ENCODE measurements around the gene OXT.
A peak's percentile ranks its signal among the peaks of the same experiment; 100 is the strongest.
"Not testable (repeated sequence)": the region's sequence is repeated elsewhere in the genome, so short reads cannot be mapped to it uniquely, and the experiment has no call there.

OXT gene

DNA sequence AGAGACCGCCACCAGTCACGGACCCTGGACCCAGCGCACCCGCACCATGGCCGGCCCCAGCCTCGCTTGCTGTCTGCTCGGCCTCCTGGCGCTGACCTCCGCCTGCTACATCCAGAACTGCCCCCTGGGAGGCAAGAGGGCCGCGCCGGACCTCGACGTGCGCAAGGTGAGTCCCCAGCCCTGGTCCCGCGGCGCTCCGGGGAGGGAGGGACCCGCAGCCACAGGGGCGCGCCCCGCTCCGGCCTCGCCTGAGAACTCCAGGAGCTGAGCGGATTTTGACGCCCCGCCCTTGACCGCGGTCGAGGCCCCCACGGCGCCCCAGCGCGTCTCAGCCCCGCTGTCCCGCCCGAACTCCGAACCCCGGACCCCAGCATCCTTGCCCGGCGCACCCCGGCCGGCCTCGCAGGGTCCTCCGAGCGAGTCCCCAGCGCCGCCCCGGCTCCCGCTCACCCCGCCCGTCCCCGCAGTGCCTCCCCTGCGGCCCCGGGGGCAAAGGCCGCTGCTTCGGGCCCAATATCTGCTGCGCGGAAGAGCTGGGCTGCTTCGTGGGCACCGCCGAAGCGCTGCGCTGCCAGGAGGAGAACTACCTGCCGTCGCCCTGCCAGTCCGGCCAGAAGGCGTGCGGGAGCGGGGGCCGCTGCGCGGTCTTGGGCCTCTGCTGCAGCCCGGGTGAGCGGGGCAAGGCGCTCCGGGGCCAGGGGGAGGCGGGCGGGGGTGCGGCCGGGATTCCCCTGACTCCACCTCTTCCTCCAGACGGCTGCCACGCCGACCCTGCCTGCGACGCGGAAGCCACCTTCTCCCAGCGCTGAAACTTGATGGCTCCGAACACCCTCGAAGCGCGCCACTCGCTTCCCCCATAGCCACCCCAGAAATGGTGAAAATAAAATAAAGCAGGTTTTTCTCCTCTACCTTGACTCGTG is at the start of gene OXT:
TSS of gene OXT (plus strand) at position 11 of the 920 bp plus-strand sequence. CDS start at position 47, 36 bp downstream.
- DNase-seq = peak; percentile 70 to 75

DNA sequence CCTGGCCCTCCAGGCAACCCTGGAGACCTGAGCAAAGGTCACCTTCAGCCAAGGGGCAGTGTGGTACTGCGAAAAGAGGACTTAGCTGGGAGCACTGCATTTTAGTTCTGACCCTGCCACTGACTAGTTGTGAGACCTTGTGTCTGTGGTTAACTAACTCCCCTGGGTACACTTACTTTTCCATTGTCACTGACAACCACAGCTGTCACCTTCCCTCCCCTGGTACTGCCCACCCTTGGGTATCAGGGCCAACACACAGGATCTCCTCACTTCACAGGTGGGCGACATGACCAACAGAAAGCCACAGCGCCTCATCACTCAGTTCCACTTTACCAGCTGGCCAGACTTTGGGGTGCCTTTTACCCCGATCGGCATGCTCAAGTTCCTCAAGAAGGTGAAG is 49.6 kb upstream of the OXT start:
- no peak for DNase-seq

DNA sequence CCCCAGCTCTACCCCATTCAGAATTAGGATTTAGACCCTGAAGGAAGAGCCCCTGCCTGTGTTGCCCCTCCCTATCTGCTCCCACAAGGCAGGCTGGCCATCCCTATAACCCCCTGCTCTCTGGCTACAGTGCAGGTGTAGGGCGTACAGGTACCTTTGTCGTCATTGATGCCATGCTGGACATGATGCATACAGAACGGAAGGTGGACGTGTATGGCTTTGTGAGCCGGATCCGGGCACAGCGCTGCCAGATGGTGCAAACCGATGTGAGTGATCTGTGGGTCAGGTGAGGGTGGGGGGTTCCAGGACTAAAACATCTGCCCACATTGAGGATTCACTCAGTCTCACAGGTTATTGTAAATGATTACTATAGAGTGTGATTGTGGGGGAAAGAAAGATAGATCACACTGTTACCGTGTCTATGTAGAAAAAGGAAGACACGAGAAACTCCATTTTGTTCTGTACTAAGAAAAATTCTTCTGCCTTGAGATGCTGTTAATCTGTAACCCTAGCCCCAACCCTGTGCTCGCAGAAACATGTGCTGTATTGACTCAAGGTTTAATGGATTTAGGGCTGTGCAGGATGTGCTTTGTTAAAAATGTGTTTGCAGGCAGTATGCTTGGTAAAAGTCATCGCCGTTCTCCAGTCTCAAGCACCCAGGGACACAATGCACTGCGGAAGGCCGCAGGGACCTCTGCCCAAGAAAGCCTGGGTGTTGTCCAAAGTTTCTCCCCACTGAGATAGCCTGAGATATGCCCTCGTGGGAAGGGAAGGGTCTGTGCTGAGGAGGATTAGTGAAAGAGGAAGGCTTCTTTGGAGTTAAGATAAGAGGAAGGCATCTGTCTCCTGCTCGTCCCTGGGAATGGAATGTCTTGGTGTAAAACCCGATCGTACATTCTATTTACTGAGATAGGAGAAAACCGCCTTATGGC is 48.6 kb upstream of the OXT start:
- DNase-seq = not testable (repeated sequence)

DNA sequence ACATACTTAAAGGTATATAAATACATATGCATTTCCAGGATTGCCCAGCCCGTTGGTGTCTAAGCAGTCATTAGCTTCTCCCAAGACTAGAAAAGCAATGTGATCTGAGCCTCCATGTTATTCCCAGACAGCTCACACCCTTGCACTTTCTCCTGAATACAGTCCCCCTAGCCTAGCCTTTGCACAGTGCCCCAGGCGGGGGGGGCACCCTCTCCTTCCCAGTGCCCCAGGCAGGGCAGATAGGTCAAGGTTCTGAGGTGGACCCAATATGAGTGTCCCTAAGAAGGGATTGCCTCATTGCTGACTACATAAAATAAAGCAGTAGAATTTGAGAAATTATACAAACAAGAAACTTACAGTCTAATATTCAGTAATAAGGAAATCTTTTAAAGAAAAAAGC is 43.4 kb upstream of the OXT start:
- no peak for DNase-seq

DNA sequence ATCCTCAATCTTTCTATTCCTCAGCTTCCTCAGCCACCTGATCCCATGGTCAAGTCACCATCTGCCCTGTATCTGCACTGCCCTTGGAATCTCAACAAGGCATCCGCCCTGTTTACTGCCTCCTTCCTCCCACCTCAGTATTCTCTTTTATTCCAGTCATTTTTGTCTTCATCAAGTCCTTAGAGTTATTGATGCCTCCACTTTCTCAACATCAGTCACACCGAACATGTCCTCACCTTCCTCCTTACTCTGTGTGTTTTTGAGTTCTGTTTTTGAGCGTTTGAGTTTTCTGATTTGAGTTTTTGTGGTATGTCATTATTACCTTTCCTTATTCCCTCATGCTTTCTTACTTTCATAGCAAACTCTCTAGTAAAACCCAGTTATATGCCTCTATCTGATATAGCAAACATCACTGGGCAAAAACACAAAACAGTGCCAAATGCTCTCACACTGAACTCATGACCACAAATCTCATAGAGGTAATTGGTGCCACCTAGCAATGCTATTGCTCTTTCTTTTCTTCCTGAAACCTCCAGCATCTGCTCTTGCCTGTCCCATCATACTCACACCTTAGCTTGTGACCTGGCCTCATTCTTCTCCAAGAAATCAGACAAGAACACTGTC is 39.8 kb upstream of the OXT start:
- DNase-seq = no peak

DNA sequence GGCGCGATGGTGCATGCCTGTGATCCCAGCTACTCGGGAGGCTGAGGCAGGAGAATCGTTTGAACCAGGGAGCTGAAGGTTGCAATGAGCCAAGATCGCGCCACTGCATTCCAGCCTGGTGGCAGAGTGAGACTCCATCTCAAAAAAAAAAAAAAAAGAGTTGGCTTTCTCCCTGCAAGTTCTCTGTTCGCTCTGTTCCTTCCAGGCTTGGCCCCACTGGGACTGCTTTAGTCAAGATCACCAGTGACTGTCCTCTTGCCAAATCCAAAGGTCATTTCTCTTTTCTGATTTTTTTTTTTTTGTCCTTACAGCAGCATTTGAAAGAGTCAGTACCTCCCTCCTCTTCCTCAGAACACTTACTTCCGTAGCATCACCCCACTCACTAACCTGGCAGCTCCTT is 38.8 kb upstream of the OXT start:
- DNase-seq = no peak

DNA sequence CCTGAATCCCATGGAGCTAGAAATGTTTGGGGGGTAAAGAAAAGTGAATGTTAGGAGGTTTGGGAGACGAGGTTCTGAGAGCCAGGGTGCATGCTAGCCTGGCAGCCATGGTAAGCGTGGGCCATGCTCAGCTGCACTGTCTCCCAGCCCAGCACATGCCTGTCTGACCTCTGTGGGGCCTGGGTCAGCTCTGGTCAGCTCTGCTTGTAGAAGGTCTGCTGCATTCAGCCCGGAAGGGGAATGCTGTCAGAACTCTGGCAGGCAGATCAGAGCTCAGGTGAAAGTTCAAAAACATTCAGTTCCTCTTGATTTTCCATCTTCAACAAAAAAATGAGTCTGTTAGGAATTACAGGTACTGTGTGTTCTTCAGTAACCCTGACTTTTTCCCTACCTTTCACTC is 33.8 kb upstream of the OXT start:
- DNase-seq = no peak

DNA sequence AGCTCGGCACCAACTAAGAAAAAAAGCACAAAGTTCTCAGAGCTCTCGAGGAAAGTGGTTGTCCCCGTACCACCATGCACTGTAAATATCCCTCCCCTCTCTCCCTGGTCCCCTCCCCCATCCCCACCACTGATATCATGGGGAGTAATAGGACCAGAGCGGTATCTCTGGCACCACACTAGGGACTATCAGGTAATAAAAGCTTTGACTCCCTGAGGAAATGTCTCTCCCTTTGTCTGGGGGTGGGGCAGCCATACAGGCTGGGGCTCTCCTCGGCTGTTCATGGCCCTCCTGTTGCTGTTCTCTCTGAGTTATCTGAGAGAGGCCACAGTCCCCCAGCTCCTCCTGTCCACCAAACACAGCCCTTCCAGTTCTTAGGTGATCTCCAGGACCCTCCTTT is 33.0 kb upstream of the OXT start:
- no peak for DNase-seq

DNA sequence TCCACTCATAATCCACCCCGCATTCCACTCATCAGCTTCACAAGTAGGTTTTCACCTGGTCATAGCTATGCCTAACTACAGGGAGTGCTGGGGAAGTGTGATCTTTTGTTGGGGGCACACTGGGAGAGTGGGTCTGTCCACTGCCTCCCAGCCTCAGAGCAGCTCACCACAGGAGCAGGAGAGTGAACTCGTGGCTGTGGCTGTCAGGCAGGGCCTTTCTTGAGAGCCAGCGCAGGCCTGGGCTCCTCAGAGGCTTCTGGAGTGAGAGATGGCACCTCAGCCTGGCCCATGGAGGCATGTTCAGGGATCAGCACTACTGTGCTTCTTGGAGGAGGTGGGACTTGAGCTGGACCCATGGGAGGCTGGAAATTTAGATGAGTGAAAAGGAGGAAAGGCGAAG is 32.0 kb upstream of the OXT start:
- DNase-seq = no peak

DNA sequence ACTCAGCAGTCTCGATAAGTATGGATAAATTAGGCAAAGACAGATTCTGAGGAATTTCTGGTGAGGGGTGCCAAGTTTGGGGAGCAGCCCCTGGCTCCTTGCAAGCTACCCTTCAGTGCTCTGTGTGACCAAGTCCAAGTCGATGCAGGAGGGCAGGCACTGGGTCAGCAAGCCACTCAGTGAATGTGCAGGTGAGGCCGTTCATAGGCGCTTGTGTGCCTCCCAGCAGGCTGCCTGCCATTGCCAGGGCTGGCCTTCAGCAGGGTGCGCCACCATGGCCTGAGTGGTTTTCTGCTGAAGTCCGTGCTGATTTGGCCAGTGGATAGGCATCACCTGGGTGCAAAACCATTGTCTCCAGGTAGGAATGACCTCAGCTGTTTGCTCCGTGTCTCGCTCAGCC is 31.3 kb upstream of the OXT start:
- no peak for DNase-seq

DNA sequence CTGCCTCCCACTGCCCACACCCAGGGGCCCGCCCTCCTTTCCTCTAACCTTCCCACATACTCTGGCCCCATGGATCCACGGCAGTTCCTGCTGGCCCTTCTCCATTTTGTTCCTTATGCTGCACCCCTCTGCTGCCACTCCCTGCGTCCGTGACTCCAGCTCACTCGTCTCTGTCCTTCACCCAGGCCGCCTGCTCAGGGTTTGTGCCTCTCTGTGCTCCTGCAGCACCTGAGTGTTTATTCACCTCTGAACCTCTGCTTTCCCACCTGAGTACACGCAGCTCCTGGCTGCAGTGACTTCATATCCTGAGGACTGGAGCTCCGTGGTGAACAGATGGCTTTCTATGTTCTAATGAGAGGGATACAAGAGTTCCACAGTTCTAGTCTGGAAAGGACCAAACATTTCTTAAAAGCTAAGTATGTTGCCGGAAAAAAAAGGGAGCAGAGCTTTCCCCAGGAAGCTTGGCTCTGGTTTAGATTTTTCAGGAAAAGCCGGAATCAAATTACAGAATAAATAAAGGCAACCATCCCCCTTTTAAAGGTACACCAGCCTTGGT is 29.5 kb upstream of the OXT start:
- no peak for DNase-seq

DNA sequence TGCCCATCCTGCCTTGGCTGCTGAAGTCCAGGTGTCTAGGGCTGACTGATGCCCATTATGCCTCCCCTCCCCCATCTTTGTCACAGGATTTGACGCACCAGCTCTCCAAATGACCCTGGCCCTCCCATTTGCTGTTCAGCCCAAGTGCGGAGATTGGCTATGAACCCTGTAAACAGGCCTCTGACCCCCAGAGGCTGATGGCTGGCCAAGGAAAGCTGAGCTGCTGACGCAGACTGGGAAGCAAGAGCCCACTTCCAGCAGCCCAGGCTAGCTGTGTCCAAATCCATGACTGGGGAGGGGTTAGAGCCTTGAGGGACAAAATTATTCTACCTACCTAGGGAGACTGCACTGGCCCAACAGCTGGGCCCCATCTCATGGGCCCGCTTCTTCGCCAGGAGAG is 28.8 kb upstream of the OXT start:
- DNase-seq = no peak

DNA sequence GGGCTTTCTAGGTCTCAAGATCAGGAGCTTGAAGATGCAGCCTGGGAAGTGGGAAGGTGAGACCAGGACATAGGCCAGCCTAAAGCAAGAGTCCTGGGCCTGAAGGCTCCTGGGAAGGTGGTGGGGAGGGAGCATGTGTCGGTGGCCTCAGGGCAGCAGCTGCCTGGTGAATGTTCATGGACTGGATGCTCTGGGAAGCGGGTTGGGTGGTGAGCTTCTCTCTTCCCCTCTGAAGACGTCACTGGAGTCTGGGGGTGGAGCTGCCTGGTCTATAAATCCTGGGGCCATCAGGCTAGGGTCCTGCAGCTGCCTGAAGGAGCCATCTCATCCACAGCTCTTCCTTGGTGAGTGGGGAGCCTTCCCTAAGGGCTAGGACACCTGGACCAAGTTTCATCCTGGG is 28.1 kb upstream of the OXT start, which contains the start of gene GNRH2:
TSS of gene GNRH2 (plus strand) at position 301 of the 400 bp plus-strand sequence. CDS start 793 bp downstream, outside the sequence.
- no peak for DNase-seq

DNA sequence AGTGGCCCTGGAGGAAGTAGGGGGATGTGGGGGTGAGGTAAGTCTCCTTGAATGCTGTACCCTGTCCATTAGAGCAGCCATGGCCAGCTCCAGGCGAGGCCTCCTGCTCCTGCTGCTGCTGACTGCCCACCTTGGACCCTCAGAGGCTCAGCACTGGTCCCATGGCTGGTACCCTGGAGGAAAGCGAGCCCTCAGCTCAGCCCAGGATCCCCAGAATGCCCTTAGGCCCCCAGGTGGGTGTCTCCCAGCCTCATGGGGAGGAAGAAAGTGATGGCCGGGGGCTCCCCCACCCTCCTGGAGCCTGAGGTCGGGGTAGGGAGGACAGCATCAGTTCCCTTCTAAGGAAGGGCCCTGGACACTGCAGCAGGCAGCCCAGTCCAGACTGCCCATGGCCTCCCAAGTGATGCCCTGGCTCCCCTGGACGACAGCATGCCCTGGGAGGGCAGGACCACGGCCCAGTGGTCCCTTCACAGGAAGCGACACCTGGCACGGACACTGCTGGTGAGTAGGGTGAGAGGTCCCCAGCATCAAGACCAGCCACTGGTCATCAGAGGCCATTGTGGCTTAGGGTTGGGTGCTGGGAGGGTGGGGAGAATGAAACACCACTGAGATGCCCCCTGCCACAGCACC is 27.0 kb upstream of the OXT start:
- no peak for DNase-seq

DNA sequence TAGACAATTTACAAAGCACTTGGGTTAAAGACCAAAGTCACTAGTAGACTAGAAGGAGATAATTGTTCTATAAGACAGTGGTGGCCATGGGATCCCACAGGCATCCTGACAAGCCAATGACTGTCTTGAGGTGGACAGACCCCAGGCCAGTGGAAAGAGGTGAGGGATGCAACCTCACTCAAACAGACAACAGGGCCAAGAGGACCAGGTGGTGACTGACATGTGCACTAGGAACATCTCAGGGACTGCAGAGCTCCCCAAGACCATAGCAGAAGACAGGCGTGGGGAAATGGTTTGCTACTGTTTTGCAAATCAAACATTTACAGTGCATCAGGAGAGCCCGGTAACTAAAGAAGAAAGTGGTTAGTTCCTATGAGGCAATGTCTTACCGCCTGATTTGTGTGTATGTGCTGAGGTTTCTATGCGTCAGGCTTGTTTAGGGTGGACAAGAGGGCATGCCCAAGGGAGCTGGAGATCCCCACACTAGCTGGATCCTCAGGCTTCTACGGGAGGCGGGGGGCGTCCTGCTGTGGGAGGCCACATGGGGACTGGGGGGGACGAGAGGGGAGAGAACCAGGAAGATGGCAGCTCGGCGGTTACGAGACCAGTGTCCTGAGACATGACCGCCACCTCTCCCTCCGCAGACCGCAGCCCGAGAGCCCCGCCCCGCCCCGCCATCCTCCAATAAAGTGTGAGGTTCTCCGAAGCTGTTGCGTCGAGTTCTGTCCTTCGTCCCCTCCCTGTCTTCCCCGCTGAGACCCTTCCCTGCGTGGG is 26.2 kb upstream of the OXT start:
- peak; percentile 17 to 33 for DNase-seq

DNA sequence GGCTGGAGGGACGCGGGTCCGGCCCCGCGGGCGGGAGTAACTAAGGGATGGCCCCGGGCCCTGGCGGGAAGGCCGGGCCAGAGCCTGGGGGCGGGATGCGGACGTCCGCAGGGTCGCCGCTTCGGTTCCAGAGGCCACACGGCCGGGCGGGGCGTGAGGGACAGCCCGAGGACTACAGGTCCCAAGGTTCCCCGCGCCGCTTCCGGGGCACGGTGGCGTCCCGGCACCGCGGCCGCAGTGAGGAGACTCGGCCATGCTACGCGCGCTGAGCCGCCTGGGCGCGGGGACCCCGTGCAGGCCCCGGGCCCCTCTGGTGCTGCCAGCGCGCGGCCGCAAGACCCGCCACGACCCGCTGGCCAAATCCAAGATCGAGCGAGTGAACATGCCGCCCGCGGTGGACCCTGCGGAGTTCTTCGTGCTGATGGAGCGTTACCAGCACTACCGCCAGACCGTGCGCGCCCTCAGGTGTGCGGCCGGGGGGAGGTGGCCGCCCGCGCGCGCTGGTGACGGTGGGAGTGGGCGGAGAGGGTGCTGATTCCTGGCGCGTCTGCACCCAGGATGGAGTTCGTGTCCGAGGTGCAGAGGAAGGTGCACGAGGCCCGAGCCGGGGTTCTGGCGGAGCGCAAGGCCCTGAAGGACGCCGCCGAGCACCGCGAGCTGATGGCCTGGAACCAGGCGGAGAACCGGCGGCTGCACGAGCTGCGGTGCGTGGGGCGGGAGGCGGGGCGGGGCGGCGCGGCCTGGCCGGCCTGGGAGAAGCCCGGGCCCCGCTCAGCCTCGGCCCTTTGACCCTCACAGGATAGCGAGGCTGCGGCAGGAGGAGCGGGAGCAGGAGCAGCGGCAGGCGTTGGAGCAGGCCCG is 25.4 kb upstream of the OXT start, which contains the start of gene MRPS26:
TSS of gene MRPS26 (plus strand) at position 237 of the 861 bp plus-strand sequence. CDS start at position 254, 17 bp downstream.
- DNase-seq = peak; percentile 68 to 70

DNA sequence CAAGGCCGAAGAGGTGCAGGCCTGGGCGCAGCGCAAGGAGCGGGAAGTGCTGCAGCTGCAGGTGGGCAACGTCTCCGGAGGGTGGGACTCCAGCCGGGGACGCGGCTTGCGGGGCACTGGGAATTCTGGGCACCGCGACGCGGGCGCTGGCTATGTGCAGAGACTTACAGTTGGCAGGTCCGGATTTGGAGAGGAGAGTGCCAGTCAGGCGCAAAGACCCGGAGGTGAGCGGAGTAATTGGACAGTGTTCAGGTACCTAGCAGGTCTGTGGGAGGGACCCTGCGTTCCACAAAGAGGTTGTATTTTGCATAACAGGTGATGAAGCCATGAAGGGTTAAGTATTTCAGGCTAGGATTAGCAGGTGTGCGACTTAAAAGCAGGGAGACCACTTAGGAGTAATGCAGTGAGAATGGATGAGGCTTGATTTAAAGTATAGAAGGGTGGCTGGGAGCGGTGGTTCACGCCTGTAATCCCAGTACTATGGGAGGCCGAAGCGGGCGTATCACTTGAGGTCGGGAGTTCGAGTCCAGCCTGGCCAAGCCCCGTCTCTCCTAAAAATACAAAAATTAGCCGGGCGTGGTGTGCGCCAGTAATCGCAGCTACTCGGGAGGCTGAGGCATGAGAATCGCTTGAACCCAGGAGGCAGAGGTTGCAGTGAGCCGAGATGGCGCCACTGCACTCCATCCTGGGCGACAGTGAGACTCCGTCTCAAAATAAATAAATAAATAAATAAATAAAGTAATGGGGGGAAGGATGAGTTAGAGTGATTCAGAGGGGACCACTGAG is 24.6 kb upstream of the OXT start:
- DNase-seq = no peak

DNA sequence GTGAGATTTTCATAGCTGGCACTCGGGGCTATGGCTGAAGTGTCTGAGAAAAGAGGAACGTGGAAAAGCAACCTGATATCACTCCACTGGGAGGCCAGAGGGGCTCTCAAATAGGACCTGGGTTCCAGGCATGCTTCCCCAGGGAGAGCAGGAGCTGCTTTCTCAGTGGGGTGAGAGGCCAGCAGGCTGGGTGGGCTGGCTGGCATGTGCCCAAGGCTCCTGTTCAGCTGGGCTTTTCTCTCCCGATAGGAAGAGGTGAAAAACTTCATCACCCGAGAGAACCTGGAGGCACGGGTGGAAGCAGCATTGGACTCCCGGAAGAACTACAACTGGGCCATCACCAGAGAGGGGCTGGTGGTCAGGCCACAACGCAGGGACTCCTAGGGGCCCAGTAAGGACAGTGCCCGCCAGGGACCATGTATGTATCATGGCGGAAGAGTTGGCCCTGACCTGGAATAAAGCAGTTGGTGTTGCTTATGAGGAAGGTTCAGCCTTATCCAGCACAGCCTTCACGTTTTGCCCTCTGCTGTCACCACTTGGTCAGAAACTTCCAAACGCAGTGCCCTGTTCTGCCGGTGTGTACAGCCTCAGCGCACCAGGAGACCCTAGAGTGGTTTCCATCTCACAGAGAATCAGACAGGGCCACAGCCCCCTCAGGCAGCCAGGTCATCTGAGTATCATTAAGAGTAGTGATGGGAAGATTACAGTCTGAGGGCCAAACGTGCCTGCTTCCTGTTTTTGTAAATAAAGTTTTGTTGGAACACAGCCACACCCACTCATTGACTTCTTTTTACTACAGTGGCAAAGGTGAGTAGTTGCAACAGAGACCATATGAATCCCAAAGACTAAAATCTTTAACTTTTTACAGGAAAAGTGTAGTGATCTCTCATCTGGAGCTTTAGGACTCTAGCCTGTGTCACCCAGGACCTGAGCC is 23.7 kb upstream of the OXT start:
- DNase-seq = no peak
